8988T (cell line): Measurements from ENCODE around the gene SRSF2.
A peak's percentile ranks its signal among the peaks of the same experiment; 100 is the strongest.
"Not testable (repeated sequence)": the region's sequence is repeated elsewhere in the genome, so short reads cannot be mapped to it uniquely, and the experiment has no call there.

Experiments used
- DNase-seq: peaks from one replicate; pipeline ENCODE4 v3.0.0; 2011

The SRSF2 gene, protein sequence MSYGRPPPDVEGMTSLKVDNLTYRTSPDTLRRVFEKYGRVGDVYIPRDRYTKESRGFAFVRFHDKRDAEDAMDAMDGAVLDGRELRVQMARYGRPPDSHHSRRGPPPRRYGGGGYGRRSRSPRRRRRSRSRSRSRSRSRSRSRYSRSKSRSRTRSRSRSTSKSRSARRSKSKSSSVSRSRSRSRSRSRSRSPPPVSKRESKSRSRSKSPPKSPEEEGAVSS

GRCh38 chr17:76737082-76737675, at the start of gene SRSF2:
TSS of gene SRSF2 (minus strand) at chr17:76737331. CDS start at chr17:76737160, 171 bp downstream.
- peak; percentile 71 for DNase-seq

GRCh38 chr17:76784926-76785325, 47.8 kb upstream of the SRSF2 start:
- no peak for DNase-seq

- no peak for DNase-seq
These were observed 46.0 kb upstream of the SRSF2 start for GRCh38 chr17:76783146-76783545.

GRCh38 chr17:76781056-76781982, 44.2 kb upstream of the SRSF2 start:
- DNase-seq = no peak

DNA sequence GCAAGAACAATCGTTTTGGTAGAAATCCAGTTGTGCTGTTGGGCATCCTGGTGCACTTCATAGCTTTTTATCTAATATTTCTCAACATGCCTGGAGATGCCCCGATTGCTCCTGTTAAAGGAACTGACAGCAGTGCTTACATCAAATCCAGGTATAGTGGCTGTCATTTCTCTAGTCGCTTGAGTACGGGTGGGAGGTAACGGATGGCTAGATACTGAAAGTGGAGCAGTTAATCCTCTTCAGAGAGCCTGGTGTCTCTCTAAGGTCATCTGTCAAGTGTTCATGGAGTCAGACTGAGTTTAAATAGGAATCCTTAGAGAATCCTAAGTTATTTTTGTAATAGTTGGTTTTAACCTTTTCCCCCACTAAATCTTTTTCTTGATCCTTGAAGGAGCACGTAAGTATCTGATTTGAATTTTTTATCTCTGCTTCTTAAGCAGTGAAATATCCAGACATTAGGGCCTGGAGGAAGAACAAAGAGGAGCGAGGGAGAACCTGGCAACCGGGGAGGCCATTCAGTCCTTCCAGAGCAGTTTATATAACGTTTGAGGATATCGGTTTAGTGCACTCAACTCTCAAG, 38.0 kb upstream of the SRSF2 start:
- DNase-seq = no peak

GRCh38 chr17:76772842-76773525, 35.9 kb upstream of the SRSF2 start:
- no peak for DNase-seq

DNA sequence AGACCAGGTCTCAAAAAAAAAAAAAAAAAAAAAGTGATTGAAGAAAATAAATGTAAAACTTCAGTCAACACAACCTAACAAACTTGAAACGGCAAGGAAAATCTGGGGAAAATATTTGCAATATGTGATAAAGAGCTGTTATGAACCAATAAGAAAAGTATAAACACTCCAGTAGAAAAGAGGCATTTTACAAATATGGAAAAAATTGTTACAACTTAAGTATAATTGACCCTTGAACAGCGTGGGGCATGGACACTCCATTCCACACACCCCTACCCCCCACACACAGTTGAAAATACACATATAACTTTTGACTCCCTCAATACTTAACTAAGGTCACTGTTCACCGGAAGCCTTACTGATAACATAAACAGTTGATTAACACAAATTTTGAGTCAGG, 21.4 kb upstream of the SRSF2 start:
- no peak for DNase-seq

GRCh38 chr17:76757256-76757655, 20.1 kb upstream of the SRSF2 start:
- DNase-seq = no peak

- no peak for DNase-seq
These were observed 18.2 kb upstream of the SRSF2 start for GRCh38 chr17:76755285-76755684.

GRCh38 chr17:76753061-76753961, 16.2 kb upstream of the SRSF2 start:
- no peak for DNase-seq

GRCh38 chr17:76752006-76752405, 14.9 kb upstream of the SRSF2 start:
- no peak for DNase-seq

- no peak for DNase-seq
These were observed 14.4 kb upstream of the SRSF2 start for GRCh38 chr17:76751416-76751993.

GRCh38 chr17:76748657-76749056, 11.5 kb upstream of the SRSF2 start:
- no peak for DNase-seq

DNA sequence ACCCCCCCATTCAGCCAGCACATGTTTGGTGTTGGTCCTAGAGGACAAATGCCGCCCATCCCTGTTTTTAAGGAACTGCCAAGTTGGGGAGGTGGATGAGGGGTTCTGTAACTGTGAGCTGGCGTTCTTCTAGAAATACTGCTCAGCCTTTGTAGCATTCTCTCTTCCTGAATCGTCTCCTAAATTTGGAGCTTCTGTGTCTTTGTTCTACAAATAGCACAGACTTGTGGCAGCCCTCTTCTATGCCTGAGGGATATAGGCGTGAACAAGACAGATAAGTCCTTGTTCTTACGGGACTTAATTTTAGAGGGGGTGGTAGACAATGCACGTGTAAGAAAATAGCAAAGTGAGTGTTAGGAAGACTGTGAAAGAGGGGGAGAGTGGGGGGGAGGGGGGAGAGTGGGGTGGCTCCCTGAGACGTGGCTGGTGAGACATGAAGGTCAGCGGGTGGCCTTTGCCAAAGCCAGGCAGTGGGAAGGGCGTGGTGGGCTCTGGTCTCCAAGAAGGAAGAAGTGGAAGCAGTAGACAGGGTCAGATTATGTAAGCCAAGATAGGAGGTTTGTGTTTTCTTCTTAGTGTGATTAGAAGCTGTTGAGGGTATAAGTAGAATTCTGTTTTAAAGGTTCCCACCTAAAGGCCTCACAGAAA, 10.7 kb upstream of the SRSF2 start:
- DNase-seq = no peak

DNA sequence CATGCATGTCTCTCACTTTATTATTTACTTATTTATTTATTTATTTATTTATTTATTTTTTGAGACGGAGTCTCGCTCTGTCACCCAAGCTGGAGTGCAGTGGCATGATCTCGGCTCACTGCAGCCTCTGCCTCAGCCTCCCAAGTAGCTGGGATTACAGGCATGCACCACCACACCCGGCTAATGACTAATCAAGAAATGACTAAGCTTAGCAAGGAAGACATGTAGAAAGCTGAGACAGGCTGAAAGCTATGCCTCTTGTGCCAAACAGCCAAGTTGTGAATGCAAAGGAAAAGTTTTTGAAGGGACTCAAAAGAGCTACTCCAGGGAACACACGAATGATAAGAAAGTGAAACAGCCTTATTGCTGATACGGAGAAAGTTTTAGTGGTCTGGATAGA, 8.7 kb upstream of the SRSF2 start:
- not testable (repeated sequence) for DNase-seq

DNA sequence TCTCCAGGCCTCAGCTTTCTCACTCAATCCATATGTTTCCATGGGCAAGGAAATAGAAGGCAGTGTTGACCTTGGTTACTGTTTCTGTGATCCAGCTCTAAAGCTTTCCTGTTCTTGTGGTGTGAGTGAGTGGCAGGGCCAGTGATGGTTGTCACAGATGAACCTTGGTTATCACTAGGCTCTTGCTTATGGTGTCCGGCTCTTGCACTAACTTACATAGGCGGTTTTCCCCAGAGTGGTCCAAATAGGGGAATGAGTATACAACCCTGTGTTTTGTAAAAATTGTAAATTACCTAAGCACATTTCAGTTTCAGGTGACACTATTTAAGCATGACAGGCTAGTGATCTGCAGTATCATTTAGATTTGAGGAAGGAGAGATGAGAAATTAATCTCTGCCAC, 7.6 kb upstream of the SRSF2 start:
- no peak for DNase-seq

GRCh38 chr17:76742958-76743357, 5.8 kb upstream of the SRSF2 start:
- DNase-seq = no peak

GRCh38 chr17:76740329-76741118, 3.4 kb upstream of the SRSF2 start:
- no peak for DNase-seq

DNA sequence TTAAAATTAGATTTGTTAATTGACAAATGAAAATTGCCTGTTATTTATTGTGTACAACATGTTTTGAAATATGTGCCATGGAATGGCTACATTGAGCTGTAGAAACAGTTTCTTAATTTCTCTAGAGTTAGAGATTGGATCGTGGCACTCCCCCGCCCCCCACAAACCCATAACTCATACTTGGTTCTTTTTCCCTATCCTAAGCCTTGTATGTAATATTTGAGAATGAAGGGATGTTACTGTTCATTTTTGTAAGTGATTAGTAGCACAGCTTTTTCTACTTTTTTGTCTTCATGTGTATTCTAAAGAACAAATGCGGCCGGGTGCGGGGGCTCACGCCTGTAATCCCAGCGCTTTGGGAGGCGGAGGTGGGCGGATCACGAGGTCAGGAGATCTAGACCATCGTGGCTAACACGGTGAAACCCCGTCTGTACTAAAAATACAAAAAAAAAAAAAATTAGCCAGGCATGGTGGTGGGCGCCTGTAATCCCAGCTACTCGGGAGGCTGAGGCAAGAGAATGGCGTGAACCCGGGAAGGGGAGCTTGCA, 2.5 kb upstream of the SRSF2 start:
- DNase-seq = not testable (repeated sequence)

GRCh38 chr17:76738468-76738850, 1.3 kb upstream of the SRSF2 start:
- DNase-seq = no peak
